Measurements from ENCODE around the gene AIPL1. TPM values are rescaled to one million over a fixed set of nuclear protein-coding genes. Genes with fewer than 3 reads are reported as not detected.

Gene AIPL1
- total RNA-seq, 1 donor from 2014 or later = not detected

DNA sequence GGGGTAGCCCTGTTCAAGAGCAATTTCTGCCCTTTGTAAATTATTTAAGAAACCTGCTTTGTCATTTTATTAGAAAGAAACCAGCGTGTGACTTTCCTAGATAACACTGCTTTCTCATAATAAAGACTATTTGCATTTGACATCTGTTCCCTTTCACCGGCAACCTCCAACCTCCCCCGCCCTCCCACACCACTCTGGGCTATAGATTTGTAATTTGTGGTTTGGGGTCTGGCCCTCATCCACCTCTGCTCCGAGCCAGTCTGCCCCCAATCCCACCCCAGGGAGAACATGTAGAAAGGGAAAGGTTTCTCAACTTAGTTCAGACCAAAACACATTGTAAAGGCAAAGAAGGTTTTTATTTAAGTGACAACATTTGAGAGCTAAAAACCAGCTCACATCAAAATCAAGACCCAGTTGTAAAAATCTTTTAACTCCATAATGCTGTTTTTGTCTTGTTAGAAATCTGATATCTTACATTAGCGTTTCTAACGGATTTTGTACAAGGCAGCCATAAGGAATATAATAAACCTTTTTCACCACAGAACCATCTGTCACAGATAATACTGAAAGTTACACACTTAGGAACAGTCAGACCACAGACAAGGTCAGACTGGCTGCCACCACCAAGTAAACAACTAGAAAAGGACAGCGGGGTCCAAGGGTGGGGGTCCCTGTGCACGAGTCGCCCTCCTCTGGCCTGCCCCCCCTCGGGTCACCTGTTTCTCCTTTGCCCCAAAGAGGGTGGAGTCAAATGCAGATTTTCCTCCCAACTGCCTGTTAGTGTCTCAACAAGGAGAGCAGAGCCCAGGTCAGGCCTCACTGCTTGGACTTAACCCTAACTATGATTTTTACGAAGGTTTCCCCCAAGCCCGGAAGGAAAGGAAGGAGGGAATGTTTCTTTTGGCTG, 16.3 kb upstream of the AIPL1 start:
- intact Hi-C loops (cut with micrococcal nuclease) = no loop called here

DNA sequence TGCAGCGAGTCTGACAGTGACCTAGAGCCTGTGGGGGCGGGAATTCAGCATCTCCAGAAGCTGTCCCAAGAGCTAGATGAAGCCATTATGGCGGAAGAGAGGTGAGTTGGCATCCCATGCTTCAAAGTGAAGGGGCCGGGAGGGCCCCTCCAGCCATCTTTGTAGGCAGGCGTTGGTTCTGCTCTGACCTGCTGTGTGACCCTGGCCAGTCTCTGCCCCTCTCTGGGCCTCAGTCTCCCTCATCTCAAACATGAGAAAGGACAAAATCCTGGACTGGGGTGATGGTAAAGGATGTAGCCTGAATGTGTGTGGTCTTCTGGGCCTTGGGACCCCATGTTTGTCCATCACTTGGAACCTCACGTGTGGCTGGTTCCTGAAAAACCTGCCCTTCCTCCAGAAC, 14.4 kb upstream of the AIPL1 start:
- intact Hi-C loops (cut with micrococcal nuclease) = loop anchor here (10.0 kb wide), 1 partner anchor 195 kb away; the partner anchor contains the start of genes KIAA0753 and TXNDC17

DNA sequence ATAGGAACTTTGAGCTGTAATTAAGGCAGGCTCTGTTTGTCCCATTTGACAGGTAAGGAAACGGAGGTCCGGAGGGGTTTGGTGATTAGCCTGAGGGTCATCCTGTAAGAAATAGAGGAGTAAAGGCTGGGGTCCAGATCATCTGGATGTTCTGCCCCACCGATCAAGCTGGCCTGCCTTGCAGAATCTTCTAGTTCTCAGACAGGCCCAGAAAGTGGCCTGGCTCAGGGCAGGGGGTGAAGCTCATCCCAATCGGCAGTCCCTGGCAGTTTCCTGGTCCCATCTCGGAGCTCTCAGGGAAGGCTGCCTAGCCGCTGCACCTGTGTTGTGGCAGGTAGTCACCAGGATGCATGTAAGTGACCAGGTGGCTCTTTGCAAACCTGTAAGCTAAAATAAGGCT, 13.6 kb upstream of the AIPL1 start:
- intact Hi-C loops (cut with micrococcal nuclease) = loop anchor here (10.0 kb wide), 1 partner anchor 196 kb away; the partner anchor contains the start of genes KIAA0753 and TXNDC17

DNA sequence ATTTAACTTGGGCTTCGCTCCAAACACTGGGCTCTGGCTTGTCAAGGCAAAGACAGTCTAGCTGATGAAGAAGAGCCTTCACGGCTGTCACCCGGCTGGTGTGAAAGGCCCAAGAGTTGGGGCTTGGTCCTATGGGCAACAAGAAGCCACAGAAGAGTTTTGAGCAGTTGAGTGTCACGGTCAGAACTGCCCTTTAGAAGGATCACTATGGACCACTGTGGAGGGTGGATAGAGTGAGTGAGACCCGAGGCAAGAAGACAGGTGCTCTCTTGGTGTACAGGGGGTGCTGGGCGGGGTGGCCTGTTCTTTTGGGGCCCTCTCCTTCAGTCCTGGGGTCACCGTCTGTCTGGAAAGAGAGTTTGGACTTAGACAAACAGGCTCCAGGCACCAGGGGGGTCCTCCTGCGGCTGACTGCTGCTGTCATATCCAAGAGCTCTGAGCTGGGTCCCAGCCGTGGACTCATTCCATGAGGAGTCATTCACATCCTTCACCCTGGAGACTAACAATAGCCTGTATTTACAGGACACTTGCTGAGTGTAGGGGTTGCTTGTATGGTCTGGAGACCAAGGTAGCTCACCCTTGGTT, 11.7 kb upstream of the AIPL1 start:
- intact Hi-C loops (cut with micrococcal nuclease) = loop anchor here (10.0 kb wide), 1 partner anchor 198 kb away; the partner anchor contains the start of genes KIAA0753 and TXNDC17

DNA sequence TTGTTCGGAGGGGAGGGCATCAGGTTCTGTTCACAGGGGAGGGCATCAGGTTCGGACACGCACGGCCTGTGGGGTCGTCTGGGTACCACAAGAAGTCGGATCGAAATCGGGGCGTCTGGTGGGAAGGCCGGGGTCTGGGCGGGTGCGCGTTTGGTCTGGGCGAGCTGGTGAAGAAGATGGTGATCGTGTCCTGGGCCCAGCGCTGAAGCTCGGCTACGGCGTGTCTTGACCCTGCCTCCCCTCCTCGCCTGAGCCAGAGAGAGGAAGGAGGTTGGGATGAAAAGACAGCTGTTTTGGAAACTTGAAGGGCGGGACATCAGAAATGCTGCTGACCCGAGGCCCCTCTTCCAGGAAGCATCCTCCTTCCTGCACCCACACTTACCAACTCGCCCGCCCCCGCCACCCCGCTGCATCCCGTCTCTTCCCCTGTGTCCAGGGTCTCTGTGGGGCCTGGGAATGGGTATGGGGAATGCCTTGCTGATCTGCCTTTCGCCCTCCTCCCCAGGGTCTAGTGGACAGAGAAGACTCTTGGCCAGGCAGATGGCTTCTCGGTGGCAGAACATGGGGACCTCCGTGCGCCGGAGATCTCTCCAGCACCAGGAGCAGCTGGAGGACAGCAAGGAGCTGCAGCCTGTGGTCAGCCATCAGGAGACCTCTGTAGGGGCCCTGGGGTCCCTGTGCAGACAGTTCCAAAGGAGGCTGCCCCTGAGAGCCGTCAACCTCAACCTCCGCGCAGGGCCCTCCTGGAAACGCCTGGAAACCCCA, 9.8 kb upstream of the AIPL1 start:
- intact Hi-C loops (cut with micrococcal nuclease) = loop anchor here (10.0 kb wide), 1 partner anchor 200 kb away; the partner anchor contains the start of genes KIAA0753 and TXNDC17

DNA sequence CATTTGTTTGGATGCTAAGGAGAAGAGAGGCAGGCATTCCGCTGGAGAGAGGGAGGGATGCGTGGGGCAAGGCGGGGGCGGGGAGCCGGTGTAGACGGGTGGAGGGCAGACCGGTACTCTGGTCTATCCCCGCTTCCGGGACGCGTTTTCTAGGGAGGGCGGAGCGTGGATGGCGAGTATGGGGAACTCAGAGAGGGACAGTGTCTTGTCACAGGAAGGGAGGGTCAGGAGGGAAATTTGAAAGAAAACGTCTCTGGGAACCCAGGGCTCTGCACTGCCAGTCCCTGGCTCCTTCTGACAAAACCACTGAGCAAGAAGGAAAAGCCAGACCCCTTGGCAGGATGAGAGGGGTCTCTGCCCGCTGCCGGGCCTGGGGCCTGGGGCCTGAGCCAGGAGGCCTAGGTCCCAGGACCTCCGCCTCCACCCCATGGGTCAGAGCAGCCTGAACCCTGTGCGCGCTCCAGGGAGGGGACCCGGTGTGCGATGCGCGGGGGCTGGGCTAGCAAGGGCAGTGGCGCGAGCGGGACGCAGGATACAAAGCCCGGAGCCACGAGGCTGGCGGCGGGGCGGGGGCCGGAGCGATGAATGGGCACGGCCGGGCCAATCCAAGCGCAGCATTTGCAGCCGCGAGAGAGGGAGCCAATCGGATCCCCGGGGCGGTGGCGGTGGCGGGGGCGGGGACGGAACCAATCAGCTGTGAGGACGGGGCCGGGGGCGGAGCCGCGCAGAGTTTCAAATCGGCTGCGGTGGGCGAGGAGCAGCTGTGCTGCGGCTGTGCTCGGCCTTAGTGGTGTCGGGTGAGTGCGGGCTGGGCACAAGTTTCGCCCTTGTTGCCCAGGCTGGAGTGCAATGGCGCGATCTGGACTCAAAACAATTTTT, 9.0 kb upstream of the AIPL1 start, which contains the start of gene PIMREG:
TSS of gene PIMREG (plus strand) at position 764 of the 879 bp plus-strand sequence. CDS start 656 bp downstream, outside the sequence.
- intact Hi-C loops (cut with micrococcal nuclease) = loop anchor here (10.0 kb wide), 1 partner anchor 201 kb away; the partner anchor contains the start of genes KIAA0753 and TXNDC17

DNA sequence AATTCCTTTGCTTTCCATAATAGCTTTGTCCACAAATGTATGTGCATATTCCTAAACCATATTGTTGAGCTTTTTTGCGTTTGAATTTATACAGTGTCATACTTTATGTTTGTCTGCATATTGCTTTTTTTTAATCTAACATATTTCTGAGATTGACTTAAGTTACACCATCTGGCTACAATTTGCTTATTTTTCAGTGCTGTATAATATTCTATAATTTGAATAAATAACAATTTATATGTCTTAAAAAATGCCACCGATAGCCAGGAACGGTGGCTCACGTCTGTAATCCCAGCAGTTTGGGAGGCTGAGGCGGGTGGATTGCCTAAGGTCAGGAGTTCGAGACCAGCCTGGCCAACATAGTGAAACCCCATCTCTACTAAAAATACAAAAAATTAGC, 7.9 kb upstream of the AIPL1 start:
- intact Hi-C loops (cut with micrococcal nuclease) = loop anchor here (10.0 kb wide), 1 partner anchor 202 kb away; the partner anchor contains the start of genes KIAA0753 and TXNDC17

DNA sequence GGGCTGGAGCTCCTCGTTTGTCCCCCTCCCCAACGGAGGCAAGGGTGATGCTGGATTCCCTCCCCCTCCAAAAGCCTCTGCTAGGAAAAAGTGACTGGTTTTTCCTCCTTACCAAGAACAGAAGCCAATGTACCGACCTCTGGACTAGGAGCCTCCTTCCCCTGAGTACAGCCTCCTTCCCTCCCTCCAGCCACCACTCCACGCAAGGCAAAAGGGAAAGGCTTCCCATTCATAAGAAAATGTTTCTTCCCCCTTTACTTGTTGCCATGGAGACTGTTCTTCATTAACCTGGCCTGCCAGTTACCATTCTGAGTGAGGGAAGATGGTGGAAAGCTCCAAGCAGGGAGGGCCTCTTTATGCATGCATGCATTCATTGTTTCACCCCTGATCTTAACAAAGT, 5.0 kb upstream of the AIPL1 start:
- intact Hi-C loops (cut with micrococcal nuclease) = loop anchor here (10.0 kb wide), 1 partner anchor 205 kb away; the partner anchor contains the start of genes KIAA0753 and TXNDC17

DNA sequence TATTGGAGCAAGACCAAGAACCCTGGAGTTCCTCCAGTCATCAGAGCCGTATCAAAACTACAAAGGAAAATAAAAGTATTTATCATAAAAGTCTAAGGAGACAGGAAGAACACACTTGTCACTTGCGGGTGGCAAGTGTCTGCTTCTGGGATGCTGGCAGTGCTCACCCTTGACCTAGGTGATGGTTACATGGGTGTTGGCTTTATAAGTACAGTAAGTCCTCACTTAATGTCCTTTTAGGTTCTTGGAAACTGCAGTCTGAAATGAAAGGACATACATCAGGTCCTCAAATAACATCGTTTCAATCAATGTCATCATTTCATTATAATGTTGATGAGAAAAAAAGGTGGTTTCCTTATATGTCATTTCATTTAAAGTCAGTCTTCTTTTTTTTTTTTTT, 3.0 kb upstream of the AIPL1 start:
- intact Hi-C loops (cut with micrococcal nuclease) = no loop called here

DNA sequence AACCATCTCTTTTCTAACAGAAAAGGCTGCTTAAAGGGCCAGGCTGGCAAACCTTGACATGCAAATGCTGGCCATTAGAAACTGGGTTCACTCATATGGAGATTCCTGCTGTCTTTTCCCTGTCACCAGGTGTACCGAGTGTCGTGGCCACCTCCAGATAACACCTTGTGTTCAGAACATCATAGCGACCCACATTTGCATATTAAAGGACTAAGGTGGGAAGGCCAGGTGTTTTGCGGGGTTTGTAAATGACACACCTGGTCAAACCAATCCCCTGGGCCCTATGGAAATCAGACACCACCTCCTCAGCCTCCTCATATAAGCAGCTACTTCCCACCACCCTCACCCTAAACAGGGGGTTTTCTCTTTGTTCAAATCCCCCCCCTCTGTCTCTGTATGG, 2.5 kb upstream of the AIPL1 start:
- intact Hi-C loops (cut with micrococcal nuclease) = no loop called here

DNA sequence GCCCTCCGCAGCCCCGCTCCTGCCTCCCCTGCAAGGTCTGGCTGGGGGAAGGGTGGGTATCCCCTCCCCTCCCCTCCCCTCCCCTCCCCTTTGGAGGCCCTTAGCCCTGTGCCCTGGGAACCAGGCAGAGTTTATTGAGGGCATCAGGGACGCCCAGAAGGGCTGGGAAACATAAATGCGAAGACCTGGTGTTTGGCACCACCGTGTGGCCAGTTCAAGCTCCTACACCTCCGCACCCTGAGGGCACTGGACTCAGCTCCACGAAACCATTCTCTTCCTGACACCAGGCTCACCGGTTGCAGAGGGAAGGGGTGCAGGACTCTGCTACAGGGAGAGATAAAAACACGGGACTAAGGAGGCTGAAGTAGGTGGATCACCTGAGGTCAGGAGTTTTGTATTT, 1.0 kb upstream of the AIPL1 start:
- intact Hi-C loops (cut with micrococcal nuclease) = no loop called here

DNA sequence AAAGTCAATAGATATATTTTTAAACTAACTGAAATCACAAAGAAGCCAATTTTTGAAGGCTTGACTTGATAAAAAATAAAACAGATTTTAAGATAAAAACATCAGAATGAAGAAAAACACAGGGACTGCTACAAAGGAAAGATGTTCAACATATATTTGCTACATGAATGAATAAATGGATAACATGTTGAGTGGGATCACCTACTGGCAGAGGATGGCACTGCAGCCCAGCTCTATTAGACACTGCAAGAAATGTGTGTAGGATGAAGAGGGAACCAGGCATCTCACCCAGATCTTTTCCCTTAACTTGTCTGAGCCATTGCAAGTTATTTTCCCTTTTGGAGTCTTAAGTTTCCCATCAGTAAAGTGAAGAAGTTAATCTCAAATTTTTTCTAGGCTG, 4.2 kb downstream of the AIPL1 start:
- intact Hi-C loops (cut with micrococcal nuclease) = no loop called here

DNA sequence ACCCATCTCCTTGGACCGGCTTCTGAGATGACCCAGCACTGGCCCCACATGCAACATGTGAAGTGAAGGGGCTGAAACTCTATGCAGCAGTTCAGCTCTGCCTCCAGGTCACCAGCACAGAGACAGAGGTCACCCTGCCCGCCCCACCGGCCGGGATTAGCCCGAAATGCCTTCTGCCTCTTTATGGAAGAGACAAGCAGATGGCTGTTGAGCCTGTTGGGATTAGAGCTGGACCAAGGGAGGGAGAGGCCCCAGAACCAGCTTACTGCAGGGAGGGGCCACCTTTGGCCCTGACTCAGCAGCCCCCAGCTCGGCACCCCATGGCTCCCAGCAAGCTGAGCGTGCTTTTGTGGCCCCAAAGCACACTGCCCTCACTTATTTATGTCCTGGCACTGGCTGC, 5.7 kb downstream of the AIPL1 start:
- intact Hi-C loops (cut with micrococcal nuclease) = no loop called here

DNA sequence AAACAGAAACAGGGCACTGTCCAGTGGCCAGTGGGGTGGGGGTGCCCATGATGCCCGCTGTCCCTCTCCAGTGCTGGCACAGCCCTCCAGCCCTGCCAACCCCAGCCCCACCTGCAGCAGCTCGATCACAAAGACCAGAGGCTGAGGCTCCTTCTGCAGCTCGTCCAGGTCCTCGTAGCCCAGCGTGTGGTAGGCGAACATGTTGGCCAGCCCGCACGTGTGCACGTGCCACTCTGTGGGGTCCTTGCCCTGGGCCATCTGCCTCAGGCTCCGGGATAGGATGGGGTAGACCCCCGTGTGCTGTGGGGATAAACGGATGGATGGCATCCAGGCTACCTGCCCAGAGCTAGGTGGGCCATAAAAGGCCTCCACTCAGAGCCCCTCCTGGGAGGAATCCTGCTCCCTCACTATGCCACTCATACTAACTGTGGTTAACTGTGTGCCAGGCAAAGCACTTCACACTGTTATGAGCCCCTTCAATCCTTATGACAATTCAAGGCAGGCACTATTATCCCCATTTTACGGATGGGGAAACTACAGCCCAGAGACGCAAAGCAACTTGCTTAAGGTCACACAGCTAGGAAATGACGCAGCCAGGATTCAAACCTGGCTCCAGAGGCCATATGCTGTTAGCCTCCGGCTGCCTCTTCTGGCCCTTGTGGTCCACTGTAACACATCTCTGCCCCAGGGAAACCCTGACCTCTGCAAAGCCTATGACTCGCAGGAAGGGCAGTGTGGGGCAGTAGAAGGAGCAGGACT, 6.5 kb downstream of the AIPL1 start:
- intact Hi-C loops (cut with micrococcal nuclease) = no loop called here

DNA sequence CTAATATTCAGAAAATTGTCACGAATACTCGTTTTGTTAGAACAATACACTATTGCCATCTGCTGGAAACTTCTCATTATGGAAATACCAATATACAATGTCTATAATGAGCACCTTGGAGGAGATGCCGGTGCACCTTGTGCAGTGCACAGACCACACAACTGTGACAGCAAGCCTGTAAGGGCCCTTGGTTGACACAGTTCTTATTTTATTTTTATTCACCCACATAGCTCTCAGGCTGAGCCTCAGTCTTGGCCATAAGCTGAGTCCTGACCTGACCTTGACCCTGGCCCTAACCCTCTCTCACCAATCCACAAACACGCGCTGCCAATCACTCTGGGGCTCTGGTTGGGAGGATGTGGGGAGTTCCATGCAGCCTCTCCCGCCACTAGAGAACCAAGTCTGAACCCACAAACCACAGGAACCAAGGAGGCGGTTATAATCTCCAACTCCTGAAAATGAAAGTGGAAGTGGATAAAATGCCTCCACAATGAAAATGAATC, 7.6 kb downstream of the AIPL1 start:
- intact Hi-C loops (cut with micrococcal nuclease) = no loop called here

DNA sequence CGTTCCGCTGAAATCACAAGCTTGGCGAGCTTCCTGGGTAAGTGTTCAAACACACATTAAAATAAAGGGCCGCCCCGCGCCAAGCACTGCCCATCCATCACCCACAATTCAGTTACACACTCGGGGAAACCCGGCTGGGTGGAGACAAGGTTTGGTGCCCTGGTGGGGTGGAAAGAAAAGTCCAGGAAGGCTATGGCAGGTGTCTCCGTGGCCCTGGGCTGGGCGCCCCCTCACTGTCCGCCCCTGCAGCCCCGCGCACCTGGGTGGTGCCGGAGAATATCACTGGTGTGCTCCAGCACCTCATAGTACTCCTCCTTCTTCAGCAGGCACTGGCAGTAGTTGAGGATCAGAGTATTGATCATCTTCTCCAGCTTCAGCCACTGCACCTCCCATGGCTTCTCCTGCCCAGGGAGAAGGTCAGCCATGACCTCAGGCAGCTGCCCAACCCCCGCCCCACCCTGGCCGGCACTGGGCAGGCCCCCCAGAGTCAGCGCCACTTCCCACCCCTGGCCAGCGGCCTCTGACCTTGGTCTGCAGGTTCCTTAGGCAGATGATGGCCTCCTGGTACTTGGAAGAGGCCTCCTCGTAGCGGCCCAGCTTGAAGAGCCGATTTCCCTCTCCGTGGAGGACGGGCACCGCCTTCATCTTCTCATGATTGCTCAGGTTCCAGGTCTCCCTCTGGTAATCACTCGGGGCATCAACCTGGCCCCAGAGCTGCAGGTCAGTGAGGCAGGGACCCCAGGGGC, 8.4 kb downstream of the AIPL1 start:
- intact Hi-C loops (cut with micrococcal nuclease) = no loop called here

DNA sequence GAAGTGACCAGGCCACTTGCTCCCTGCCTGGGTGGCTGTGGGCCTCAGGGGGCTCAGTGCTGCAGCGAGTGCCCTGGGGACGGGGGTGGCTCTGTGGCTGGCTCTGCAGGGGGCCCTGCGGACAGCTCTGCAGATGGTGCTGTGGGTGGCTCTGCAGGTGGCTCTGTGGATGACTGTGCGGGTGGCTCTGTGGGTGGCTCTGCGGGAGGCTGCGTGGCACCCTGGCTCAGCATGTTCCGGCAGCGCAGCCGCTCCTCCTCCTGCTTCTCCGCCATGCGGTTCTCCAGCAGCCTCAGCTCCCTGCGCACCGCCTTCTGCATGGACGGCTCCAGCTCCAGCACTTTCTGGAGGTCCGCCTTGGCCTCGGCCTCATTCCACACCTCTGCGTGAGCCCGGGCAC, 9.5 kb downstream of the AIPL1 start:
- intact Hi-C loops (cut with micrococcal nuclease) = no loop called here

DNA sequence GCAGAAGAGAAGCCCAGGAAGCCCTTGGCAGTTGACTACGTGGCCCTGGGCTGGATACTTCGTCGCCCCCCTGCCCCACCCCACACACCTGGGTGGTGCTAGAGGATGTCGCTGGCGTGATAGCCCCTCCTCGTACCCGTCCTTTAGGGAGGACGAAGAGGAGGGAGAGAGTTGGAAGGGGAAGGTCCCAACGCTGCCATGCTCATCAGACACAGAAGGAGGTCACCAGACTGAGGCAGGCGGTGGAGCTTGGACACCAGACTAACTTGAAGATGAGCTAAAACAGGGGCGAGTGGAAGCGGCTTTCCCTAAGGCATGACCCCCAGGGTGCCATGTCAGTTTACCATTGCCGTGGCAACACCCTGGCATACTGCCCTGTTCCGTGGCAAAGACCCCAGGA, 11.0 kb downstream of the AIPL1 start:
- intact Hi-C loops (cut with micrococcal nuclease) = loop anchor here (5.0 kb wide), 1 partner anchor 1177 kb away; no protein-coding TSS in a partner anchor

All from T-helper 2 cell treated with Interferon-gamma antibody and Interleukin-4, amounts not matched to agents 100 ng/mL and 5 ng/mL, for 36 hours (primary cell).